IMR-90 (cell line): Measurements from ENCODE around the gene GATAD2A. TPM values are rescaled to one million over a fixed set of nuclear protein-coding genes. Genes with fewer than 3 reads are reported as not detected.
A peak's percentile ranks its signal among the peaks of the same experiment; 100 is the strongest.

ENCODE experiments used
- ATAC-seq: fragments of 200-7000 bp; cut with Tn5 transposase; 2 replicates; pipeline ENCODE4 v1.9.1; 2020; ENCODE audit warnings: low read depth, mild to moderate bottlenecking, moderate library complexity
- BruUV-seq: library from RNA; stranded (reverse); fragments of 400-500 nt; replicated peaks from 2 replicates; lab custom pipeline; 2021; lab: Mats Ljungman, UMichigan
- CTCF ChIA-PET: fragments of 300-600 bp; formaldehyde crosslinking; extraction: SDS; loops from one replicate; lab custom pipeline; 2021; ENCODE audit warnings: antibody characterized with exemption; lab: Yijun Ruan, JAX
- POLR2A ChIA-PET: fragments of 300-600 bp; sonication (Branson Sonifier 250); formaldehyde crosslinking; loops from one replicate; lab custom pipeline; 2022; ENCODE audit warnings: antibody characterized with exemption; ENCODE audit not compliant: unreplicated experiment; lab: Charles Lee
- DNase-seq: peaks from one replicate; pipeline ENCODE4 v3.0.0; 2013
- H2AFZ ChIP-seq: replicated peaks from 2 replicates; pipeline ENCODE3; 2013; ENCODE audit warnings: low read length, mild to moderate bottlenecking; ENCODE audit not compliant: poor library complexity
- H2AK5ac ChIP-seq: 2 replicates; pipeline ENCODE4 v1.6.1; 2013; ENCODE audit warnings: low read depth, low read length, inconsistent platforms
- H2AK9ac ChIP-seq: replicated peaks from 2 replicates; pipeline ENCODE3; 2013; ENCODE audit warnings: mild to moderate bottlenecking, low read depth, low read length, moderate library complexity; ENCODE audit not compliant: poor library complexity
- H2BK120ac ChIP-seq: 2 replicates; pipeline ENCODE4 v1.6.1; 2013; ENCODE audit warnings: low read depth, low read length, inconsistent platforms
- H2BK15ac ChIP-seq: 3 replicates; pipeline ENCODE4 v1.6.1; 2013; ENCODE audit warnings: low read depth, low read length, inconsistent platforms
- H2BK20ac ChIP-seq: 2 replicates; pipeline ENCODE4 v1.6.1; 2013; ENCODE audit warnings: low read depth, mild to moderate bottlenecking, inconsistent platforms, low read length, moderate library complexity
- H2BK5ac ChIP-seq: 2 replicates; pipeline ENCODE4 v1.6.1; 2013; ENCODE audit warnings: mild to moderate bottlenecking, low read depth, low read length, inconsistent platforms; ENCODE audit not compliant: poor library complexity, severe bottlenecking
- H3K14ac ChIP-seq: replicated peaks from 2 replicates; pipeline ENCODE4 v1.6.1; 2013; ENCODE audit warnings: low read depth, low read length, inconsistent platforms
- H3K18ac ChIP-seq: 2 replicates; pipeline ENCODE4 v1.6.1; 2013; ENCODE audit warnings: low read depth, low read length, control low read depth
- H3K23ac ChIP-seq: 2 replicates; pipeline ENCODE4 v1.6.1; 2013; ENCODE audit warnings: low read depth, low read length, inconsistent platforms
- H3K27ac ChIP-seq: 2 replicates; pipeline ENCODE4 v1.5.1; 2013; ENCODE audit warnings: mild to moderate bottlenecking, control low read depth, low read length; ENCODE audit not compliant: insufficient read depth
- H3K27me3 ChIP-seq: 2 replicates; pipeline ENCODE4 v1.6.1; 2013; ENCODE audit warnings: low read length; ENCODE audit not compliant: control insufficient read depth, insufficient read depth
- H3K36me3 ChIP-seq: 2 replicates; pipeline ENCODE4 v1.6.1; 2013; ENCODE audit warnings: low read length, mixed read lengths; ENCODE audit not compliant: control insufficient read depth, insufficient read depth
- H3K4ac ChIP-seq: 2 replicates; pipeline ENCODE4 v1.6.1; 2013; ENCODE audit warnings: low read depth, low read length, inconsistent platforms
- H3K4me1 ChIP-seq: 2 replicates; pipeline ENCODE4 v1.6.1; 2013; ENCODE audit warnings: low read length, mixed read lengths; ENCODE audit not compliant: control insufficient read depth, insufficient read depth
- H3K4me2 ChIP-seq: 2 replicates; pipeline ENCODE4 v1.6.1; 2013; ENCODE audit warnings: low read depth, mild to moderate bottlenecking, control low read depth, low read length, moderate library complexity
- H3K4me3 ChIP-seq: 2 replicates; pipeline ENCODE4 v1.5.1; 2013; ENCODE audit warnings: low read depth, mild to moderate bottlenecking, control low read depth, low read length, moderate library complexity; ENCODE audit not compliant: insufficient read depth
- H3K56ac ChIP-seq: 2 replicates; pipeline ENCODE4 v1.6.1; 2013; ENCODE audit warnings: low read length, inconsistent platforms; ENCODE audit not compliant: insufficient read depth; ENCODE audit errors: extremely low read depth
- H3K79me1 ChIP-seq, 2 experiments: 2 replicates each; pipeline ENCODE4 v1.6.1; 2013; ENCODE audit warnings: low read length in 2 of 2, inconsistent platforms in 1 of 2, low read depth in 1 of 2
- H3K9ac ChIP-seq: 2 replicates; pipeline ENCODE4 v1.6.1; 2013; ENCODE audit warnings: low read depth, low read length, control low read depth
- H3K9me1 ChIP-seq: 2 replicates; pipeline ENCODE4 v1.6.1; 2013; ENCODE audit warnings: low read length, inconsistent platforms; ENCODE audit not compliant: insufficient read depth
- H3K9me3 ChIP-seq: 2 replicates; pipeline ENCODE4 v1.6.1; 2013; ENCODE audit warnings: low read length; ENCODE audit not compliant: control insufficient read depth, insufficient read depth
- H4K20me1 ChIP-seq: 2 replicates; pipeline ENCODE4 v1.6.1; 2013; ENCODE audit warnings: low read length, inconsistent platforms; ENCODE audit not compliant: insufficient read depth
- H4K5ac ChIP-seq: 2 replicates; pipeline ENCODE4 v1.6.1; 2013; ENCODE audit warnings: mild to moderate bottlenecking, low read depth, low read length, control low read depth
- H4K8ac ChIP-seq, 2 experiments: 2 replicates each; pipeline ENCODE4 v1.6.1; 2013; ENCODE audit warnings: low read depth in 2 of 2, low read length in 2 of 2, control low read depth in 1 of 2, inconsistent platforms in 1 of 2
- H4K91ac ChIP-seq: 2 replicates; pipeline ENCODE4 v1.6.1; 2013; ENCODE audit warnings: low read depth, low read length, inconsistent platforms; ENCODE audit not compliant: insufficient read depth
- CEBPB ChIP-seq: IDR thresholded peaks from 2 replicates; pipeline ENCODE4 v1.6.1; 2012; ENCODE audit warnings: low read depth, low read length, improper control_type of control experiment
- MXI1 ChIP-seq: IDR thresholded peaks from 2 replicates; pipeline ENCODE4 v1.6.1; 2012; ENCODE audit warnings: low read depth, mild to moderate bottlenecking, low read length, moderate library complexity, borderline replicate concordance
- WGBS, 2 experiments: methylation state at CpG; one replicate each; pipeline versions ENCODE4 v1.1.5 to v1.1.7; 2013; ENCODE audit warnings: missing lambda C conversion rate in 2 of 2; ENCODE audit not compliant: insufficient read length in 1 of 2; ENCODE audit errors: extremely low coverage in 2 of 2; 5-methylcytosine and 5-hydroxymethylcytosine counted together
- dilution Hi-C: fragments of 300-500 bp; cut with HindIII; formaldehyde crosslinking; loops from one replicate; pipeline ENCODE4 v1.14.3; 2018; ENCODE audit warnings: low sequenced_read_pairs; ENCODE audit not compliant: unreplicated experiment
- in situ Hi-C: fragments of 300-500 bp; cut with MboI; formaldehyde crosslinking; loops from 3 replicates; pipeline ENCODE4 v1.14.3; 2019; ENCODE audit warnings: low sequenced_read_pairs, inconsistent platforms, mixed read lengths
- intact Hi-C: fragments of 100-400 bp; cut with micrococcal nuclease; formaldehyde crosslinking; loops from 2 replicates; pipeline ENCODE4 v1.10.0; 2022
- polyA plus RNA-seq, 3 experiments: library from polyadenylated mRNA; depleted of rRNA; stranded (reverse); fragments of >200 nt; gene quantifications; 2 replicates each; pipeline ENCODE4 v1.2.3, GENCODE V29; 2012; ENCODE audit warnings: low replicate concordance in 1 of 3
- total RNA-seq: library from RNA; depleted of rRNA; stranded (reverse); fragments of >200 nt; gene quantifications from 2 replicates; pipeline ENCODE4 v1.2.3, GENCODE V29; 2012
- TF ChIP-seq, protein P1 (sequence below): fragments of 150-350 bp; IDR thresholded peaks from 2 replicates; pipeline ENCODE4 v1.6.1; 2017; ENCODE audit warnings: mild to moderate bottlenecking, antibody characterized with exemption, low read length, low read depth

Gene GATAD2A
- total and polyA plus RNA-seq, 2 of the 4 experiments (the other 2 are of a cell fraction) = 23.5 to 33.2 TPM

DNA sequence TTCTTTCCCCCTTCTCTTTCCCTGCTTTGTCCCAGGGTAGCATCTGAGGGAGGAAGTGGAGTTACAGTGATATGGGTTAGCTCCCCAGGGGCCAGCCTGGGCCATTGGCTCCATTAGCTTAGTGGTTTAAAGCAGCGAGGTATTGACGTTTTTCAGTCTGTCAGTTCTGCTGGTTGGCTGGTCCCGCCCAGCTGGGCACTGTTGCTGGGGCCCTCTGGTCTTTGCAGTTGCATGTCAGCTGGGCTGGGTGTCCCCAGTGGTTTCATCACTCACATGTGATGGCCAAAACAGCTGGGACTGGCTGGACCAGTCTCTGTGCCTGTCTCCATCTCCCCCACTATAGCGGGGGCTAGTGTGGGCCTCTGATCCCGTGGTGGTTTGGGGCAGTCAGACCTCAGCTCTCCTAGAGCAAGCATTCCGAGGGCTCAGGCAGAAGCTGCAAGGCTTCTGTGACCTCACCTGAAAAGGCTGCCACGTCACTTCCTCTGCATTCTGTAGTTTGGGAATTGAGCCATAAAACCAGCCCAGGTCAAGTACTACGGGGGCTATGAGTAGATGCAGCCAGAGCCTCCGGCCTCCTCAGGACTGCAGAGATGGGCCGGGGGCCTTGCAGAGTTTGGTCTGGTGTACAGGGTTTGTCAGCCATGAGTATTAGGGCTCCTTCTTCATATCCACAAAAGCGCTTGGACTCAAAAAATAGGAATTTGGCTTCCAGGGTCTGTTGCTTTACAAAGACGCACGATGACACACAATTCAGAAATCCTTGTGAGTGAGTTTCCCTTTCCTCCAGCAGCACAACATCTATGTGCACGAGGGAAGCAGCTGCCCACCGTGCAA, 79.9 kb downstream of the GATAD2A start:
- H4K5ac ChIP-seq = peak overlapping the region; percentile 25
- peak overlapping the region; percentile 34 for H3K14ac ChIP-seq
- no peak overlapping the region for H2BK15ac ChIP-seq
- H3K4me2 ChIP-seq = peak overlapping the region; percentile 30; the same call in 1 of the 2 replicates
- H3K56ac ChIP-seq = no peak overlapping the region
- H3K36me3 ChIP-seq = peaks cover 4% of the 10 kb centered on the region; the same call in 1 of the 2 replicates
- intact Hi-C loops (loop anchor here (5.0 kb wide), 1 partner anchor 98 kb away; no protein-coding TSS in a partner anchor), dilution Hi-C loops (no loop called here), in situ Hi-C loops (no loop called here)
- no peak overlapping the region for H3K18ac ChIP-seq
- no peaks in the 10 kb centered on the region for H3K27me3 ChIP-seq
- no TSS peak for BruUV-seq
- H4K91ac ChIP-seq = peak overlapping the region; percentile 49
- peak; percentile 40; the same call in 1 of the 2 replicates for TF ChIP-seq CEBPB
- no peak for TF ChIP-seq MXI1
- TF ChIP-seq, protein P1, sequence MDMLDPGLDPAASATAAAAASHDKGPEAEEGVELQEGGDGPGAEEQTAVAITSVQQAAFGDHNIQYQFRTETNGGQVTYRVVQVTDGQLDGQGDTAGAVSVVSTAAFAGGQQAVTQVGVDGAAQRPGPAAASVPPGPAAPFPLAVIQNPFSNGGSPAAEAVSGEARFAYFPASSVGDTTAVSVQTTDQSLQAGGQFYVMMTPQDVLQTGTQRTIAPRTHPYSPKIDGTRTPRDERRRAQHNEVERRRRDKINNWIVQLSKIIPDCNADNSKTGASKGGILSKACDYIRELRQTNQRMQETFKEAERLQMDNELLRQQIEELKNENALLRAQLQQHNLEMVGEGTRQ = peak; percentile 57; the same call in 1 of the 2 replicates
- ATAC-seq (peak; percentile 24), DNase-seq (peak; percentile 68)
- H3K79me1 ChIP-seq = peaks cover 14 to 85% of the 10 kb centered on the region in 2 experiments
- H2BK120ac ChIP-seq = no peak overlapping the region; the same call in 1 of the 2 replicates
- no peaks in the 10 kb centered on the region for H3K9me3 ChIP-seq
- H3K27ac ChIP-seq = peak overlapping the region; percentile 61
- peak overlapping the region; percentile 63; the same call in 1 of the 2 replicates for H2AK5ac ChIP-seq
- WGBS, 2 experiments = 36% methylated on average over 4 of the region's 15 CpGs; no CpG with 5 or more reads in 1 of the 2 experiments
- no peak overlapping the region; the same call in 1 of the 2 replicates for H2BK20ac ChIP-seq
- peak overlapping the region; percentile 29 for H2BK5ac ChIP-seq
- CTCF ChIA-PET = interaction anchor here (1.3 kb wide), 1 partner anchor 9 kb away, joined by 4 read pairs; no protein-coding TSS in a partner anchor
- H3K4me1 ChIP-seq = peaks cover 45% of the 10 kb centered on the region
- peak overlapping the region; percentile 17; the same call in 1 of the 2 replicates for H3K9ac ChIP-seq
- H2AFZ ChIP-seq = peak overlapping the region; percentile 4
- no peak overlapping the region for H3K4me3 ChIP-seq
- peak overlapping the region; percentile 16 for H3K23ac ChIP-seq
- POLR2A ChIA-PET = no interaction called here
- H2AK9ac ChIP-seq = peak overlapping the region; percentile 51
- H4K20me1 ChIP-seq = peaks cover 16% of the 10 kb centered on the region; the same call in 1 of the 2 replicates
- H3K9me1 ChIP-seq = peaks cover 26% of the 10 kb centered on the region
- peak overlapping the region; percentile 59 for H3K4ac ChIP-seq
- H4K8ac ChIP-seq = peak overlapping the region; percentile 18 to 51
